ENCODE measurements around the gene HS3ST1.

DNA sequence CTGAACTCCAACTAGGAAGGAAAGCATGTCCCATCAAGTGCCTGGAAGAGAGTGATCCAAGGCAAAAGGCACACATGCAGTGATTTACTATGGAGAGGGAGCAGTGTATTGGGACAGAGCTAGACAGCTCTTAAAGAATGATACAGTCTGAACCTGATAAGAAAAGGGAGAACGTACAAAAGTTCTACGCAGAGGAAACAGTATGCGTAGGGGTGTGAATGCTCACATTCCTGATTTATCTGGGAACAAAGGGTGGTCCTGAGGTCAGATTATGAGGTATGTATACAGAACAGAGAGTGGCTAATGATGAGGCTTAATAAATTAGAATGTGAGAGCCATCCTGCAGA, 12.0 kb downstream of the HS3ST1 start:
- TF ChIP-seq POLR2AphosphoS5 (IDR thresholded peaks at IDR 0.05), result no peak
- TF ChIP-seq, protein P1, sequence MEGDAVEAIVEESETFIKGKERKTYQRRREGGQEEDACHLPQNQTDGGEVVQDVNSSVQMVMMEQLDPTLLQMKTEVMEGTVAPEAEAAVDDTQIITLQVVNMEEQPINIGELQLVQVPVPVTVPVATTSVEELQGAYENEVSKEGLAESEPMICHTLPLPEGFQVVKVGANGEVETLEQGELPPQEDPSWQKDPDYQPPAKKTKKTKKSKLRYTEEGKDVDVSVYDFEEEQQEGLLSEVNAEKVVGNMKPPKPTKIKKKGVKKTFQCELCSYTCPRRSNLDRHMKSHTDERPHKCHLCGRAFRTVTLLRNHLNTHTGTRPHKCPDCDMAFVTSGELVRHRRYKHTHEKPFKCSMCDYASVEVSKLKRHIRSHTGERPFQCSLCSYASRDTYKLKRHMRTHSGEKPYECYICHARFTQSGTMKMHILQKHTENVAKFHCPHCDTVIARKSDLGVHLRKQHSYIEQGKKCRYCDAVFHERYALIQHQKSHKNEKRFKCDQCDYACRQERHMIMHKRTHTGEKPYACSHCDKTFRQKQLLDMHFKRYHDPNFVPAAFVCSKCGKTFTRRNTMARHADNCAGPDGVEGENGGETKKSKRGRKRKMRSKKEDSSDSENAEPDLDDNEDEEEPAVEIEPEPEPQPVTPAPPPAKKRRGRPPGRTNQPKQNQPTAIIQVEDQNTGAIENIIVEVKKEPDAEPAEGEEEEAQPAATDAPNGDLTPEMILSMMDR (IDR thresholded peaks at IDR 0.05), result no peak
- TF ChIP-seq POLR2A (IDR thresholded peaks at IDR 0.05), result no peak

All from prostate gland (tissue), 2 donors.